Loucy (cell line): ENCODE data around the gene RPRD1A.

Experiments used
- EZH2phosphoT487 ChIP-seq: fragments of 200-600 bp; IDR thresholded peaks from 2 replicates; pipeline ENCODE4 v1.6.1; 2018; ENCODE audit warnings: antibody characterized with exemption, mild to moderate bottlenecking, moderate library complexity, borderline replicate concordance
- TF ChIP-seq, protein P1 (sequence below): fragments of 200-600 bp; sonication (generic); conservative IDR thresholded peaks from 2 replicates; pipeline ENCODE4 v1.5.1; 2014; ENCODE audit warnings: mild to moderate bottlenecking, antibody characterized with exemption, low read length

GRCh38 chr18:36109737-36110136, 42.4 kb upstream of the RPRD1A start:
- TF ChIP-seq, protein P1, sequence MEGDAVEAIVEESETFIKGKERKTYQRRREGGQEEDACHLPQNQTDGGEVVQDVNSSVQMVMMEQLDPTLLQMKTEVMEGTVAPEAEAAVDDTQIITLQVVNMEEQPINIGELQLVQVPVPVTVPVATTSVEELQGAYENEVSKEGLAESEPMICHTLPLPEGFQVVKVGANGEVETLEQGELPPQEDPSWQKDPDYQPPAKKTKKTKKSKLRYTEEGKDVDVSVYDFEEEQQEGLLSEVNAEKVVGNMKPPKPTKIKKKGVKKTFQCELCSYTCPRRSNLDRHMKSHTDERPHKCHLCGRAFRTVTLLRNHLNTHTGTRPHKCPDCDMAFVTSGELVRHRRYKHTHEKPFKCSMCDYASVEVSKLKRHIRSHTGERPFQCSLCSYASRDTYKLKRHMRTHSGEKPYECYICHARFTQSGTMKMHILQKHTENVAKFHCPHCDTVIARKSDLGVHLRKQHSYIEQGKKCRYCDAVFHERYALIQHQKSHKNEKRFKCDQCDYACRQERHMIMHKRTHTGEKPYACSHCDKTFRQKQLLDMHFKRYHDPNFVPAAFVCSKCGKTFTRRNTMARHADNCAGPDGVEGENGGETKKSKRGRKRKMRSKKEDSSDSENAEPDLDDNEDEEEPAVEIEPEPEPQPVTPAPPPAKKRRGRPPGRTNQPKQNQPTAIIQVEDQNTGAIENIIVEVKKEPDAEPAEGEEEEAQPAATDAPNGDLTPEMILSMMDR, result no peak
- TF ChIP-seq EZH2phosphoT487, result no peak
